ENCODE data around the gene PCDHB1. TPM values are rescaled to one million over a fixed set of nuclear protein-coding genes. Genes with fewer than 3 reads are reported as not detected.

Gene PCDHB1
- total and polyA plus RNA-seq, 2 experiments from 2014 or later = not detected

- in situ Hi-C loops (cut with MboI) = no loop called here
- Histone ChIP-seq H3K9ac (no peak overlapping the region), H3K4me1 (ENCODE audit: insufficient read depth) (no peaks in the 10 kb centered on the region), H3K4me3 (no peak overlapping the region), H3K9me3 (ENCODE audit: low read depth) (no peaks in the 10 kb centered on the region), H3K4me2 (ENCODE audit: unreplicated experiment) (no peak overlapping the region), H3K27ac (no peak overlapping the region), H3K27me3 (replicated peaks; ENCODE audit: insufficient read depth) (no peaks in the 10 kb centered on the region), H3K79me2 (ENCODE audit: insufficient read depth) (no peaks in the 10 kb centered on the region), H3F3A (ENCODE audit: insufficient read depth) (0 out of 2 replicates have a peak, but pooled peaks cover 14% of the 10 kb centered on the region), H3K36me3 (ENCODE audit: low read depth) (no peaks in the 10 kb centered on the region), H2AFZ (no peak overlapping the region), H4K20me1 (ENCODE audit: insufficient read depth) (no peaks in the 10 kb centered on the region), H3K9me2 (ENCODE audit: insufficient read depth) (no peaks in the 10 kb centered on the region)
- no peak for TF ChIP-seq EZH2phosphoT487 (IDR thresholded peaks at IDR 0.05; ENCODE audit: insufficient read depth, low read depth)
- no peak for TF ChIP-seq EZH2 (IDR thresholded peaks at IDR 0.05; ENCODE audit: insufficient read depth, poor library complexity, severe bottlenecking)
- no peak for DNase-seq
- WGBS, 2 experiments (ENCODE audit: low coverage in 1 of 2, low lambda C conversion rate in 2 of 2, missing lambda C conversion rate in 2 of 2) = 0 to 3% methylated on average over 1 of the region's 1 CpG
These were observed 8.6 kb upstream of the PCDHB1 start for GRCh38 chr5:141042555-141042954.

GRCh38 chr5:141051521-141051866 lies 320 bp downstream of the PCDHB1 start:
- Histone ChIP-seq H3K4me2 (ENCODE audit: unreplicated experiment) (no peak overlapping the region), H3K9ac (no peak overlapping the region), H3K9me2 (ENCODE audit: insufficient read depth) (no peaks in the 10 kb centered on the region), H3K4me1 (ENCODE audit: insufficient read depth) (no peaks in the 10 kb centered on the region), H3K4me3 (no peak overlapping the region), H3K27me3 (replicated peaks; ENCODE audit: insufficient read depth) (no peaks in the 10 kb centered on the region), H3K36me3 (ENCODE audit: low read depth) (no peaks in the 10 kb centered on the region), H3K79me2 (ENCODE audit: insufficient read depth) (no peaks in the 10 kb centered on the region), H3K9me3 (ENCODE audit: low read depth) (no peaks in the 10 kb centered on the region), H3K27ac (no peak overlapping the region), H3F3A (ENCODE audit: insufficient read depth) (no peaks in the 10 kb centered on the region), H4K20me1 (ENCODE audit: insufficient read depth) (no peaks in the 10 kb centered on the region), H2AFZ (no peak overlapping the region)
- 13 to 14% methylated on average over 19 of the region's 19 CpGs for WGBS, 2 experiments (ENCODE audit: low coverage in 1 of 2, low lambda C conversion rate in 2 of 2, missing lambda C conversion rate in 2 of 2)
- no peak for DNase-seq
- in situ Hi-C loops (cut with MboI) = no loop called here
- TF ChIP-seq EZH2phosphoT487 (IDR thresholded peaks at IDR 0.05; ENCODE audit: insufficient read depth, low read depth) (no peak), EZH2 (IDR thresholded peaks at IDR 0.05; ENCODE audit: insufficient read depth, poor library complexity, severe bottlenecking) (no peak)

DNA sequence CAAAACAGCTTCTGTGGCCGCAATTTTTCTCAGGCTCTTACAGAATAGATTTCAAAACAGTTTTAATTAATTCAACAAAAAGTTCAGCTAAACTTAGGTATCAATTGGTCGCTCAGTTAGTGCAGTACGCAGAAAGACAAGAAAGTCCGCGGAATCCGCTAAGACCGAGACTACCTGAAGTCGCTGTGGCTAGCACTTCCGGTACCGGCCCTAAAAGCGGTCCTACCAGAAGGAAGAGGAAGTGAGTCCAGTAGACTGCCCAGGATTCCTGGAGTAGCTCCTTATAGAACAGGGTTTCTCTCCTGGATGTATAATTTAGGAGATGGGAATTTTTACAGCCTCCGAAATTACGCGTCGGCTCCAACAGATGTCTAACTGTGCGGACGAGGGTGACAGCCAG lies 26.7 kb downstream of the PCDHB1 start:
- no peaks in the 10 kb centered on the region for H4K20me1 ChIP-seq (ENCODE audit: insufficient read depth)
- H3K9me3 ChIP-seq (ENCODE audit: low read depth) = no peaks in the 10 kb centered on the region
- no peak overlapping the region for H2AFZ ChIP-seq
- H3K9ac ChIP-seq = no peak overlapping the region
- DNase-seq = no peak
- no peak overlapping the region for H3K4me2 ChIP-seq (ENCODE audit: unreplicated experiment)
- 59 to 64% methylated on average over 17 of the region's 17 CpGs for WGBS, 2 experiments (ENCODE audit: low coverage in 1 of 2, low lambda C conversion rate in 2 of 2, missing lambda C conversion rate in 2 of 2)
- H3K4me1 ChIP-seq (ENCODE audit: insufficient read depth) = no peaks in the 10 kb centered on the region
- H3F3A ChIP-seq (ENCODE audit: insufficient read depth) = no peaks in the 10 kb centered on the region
- peaks cover 5% of the 10 kb centered on the region; the same call in 1 of the 2 replicates for H3K27me3 ChIP-seq (replicated peaks; ENCODE audit: insufficient read depth)
- no peak overlapping the region for H3K4me3 ChIP-seq
- H3K36me3 ChIP-seq (ENCODE audit: low read depth) = no peaks in the 10 kb centered on the region
- H3K79me2 ChIP-seq (ENCODE audit: insufficient read depth) = no peaks in the 10 kb centered on the region
- TF ChIP-seq EZH2phosphoT487 (IDR thresholded peaks at IDR 0.05; ENCODE audit: insufficient read depth, low read depth) = no peak
- H3K9me2 ChIP-seq (ENCODE audit: insufficient read depth) = no peaks in the 10 kb centered on the region
- H3K27ac ChIP-seq = no peak overlapping the region
- in situ Hi-C loops (cut with MboI) = no loop called here

DNA sequence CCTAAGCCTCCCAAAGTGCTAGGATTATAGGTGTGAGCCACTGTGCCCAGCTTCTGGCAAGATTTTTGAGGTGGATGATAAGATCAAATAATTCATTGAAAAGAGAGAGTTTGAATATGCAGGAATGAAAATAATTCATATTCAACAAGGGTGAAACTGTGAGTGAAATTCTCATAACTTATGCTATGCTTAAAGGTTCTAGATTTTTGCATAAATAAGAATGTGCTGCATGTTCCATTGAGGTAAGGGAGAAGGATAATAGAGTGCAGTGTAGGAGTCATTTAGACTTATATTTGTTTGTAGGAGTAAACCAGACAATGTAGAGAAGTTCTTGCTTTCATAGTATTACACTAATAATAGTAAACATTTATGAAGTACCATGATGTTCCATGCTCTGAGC lies 31.1 kb downstream of the PCDHB1 start:
- Histone ChIP-seq H3K36me3 (ENCODE audit: low read depth) (no peaks in the 10 kb centered on the region), H2AFZ (no peak overlapping the region), H3K27ac (no peak overlapping the region), H3K9me2 (ENCODE audit: insufficient read depth) (no peaks in the 10 kb centered on the region), H3K4me2 (ENCODE audit: unreplicated experiment) (no peak overlapping the region), H3K4me3 (no peak overlapping the region), H3K9ac (no peak overlapping the region), H3K4me1 (ENCODE audit: insufficient read depth) (peaks cover 6% of the 10 kb centered on the region; the same call in 1 of the 2 replicates), H3K9me3 (ENCODE audit: low read depth) (no peaks in the 10 kb centered on the region), H3K27me3 (replicated peaks; ENCODE audit: insufficient read depth) (peaks cover 5% of the 10 kb centered on the region; the same call in 1 of the 2 replicates), H3F3A (ENCODE audit: insufficient read depth) (no peaks in the 10 kb centered on the region), H3K79me2 (ENCODE audit: insufficient read depth) (no peaks in the 10 kb centered on the region), H4K20me1 (ENCODE audit: insufficient read depth) (no peaks in the 10 kb centered on the region)
- no peak for DNase-seq
- in situ Hi-C loops (cut with MboI) = no loop called here
- TF ChIP-seq EZH2 (IDR thresholded peaks at IDR 0.05; ENCODE audit: insufficient read depth, poor library complexity, severe bottlenecking) = no peak
- TF ChIP-seq EZH2phosphoT487 (IDR thresholded peaks at IDR 0.05; ENCODE audit: insufficient read depth, low read depth) = no peak

DNA sequence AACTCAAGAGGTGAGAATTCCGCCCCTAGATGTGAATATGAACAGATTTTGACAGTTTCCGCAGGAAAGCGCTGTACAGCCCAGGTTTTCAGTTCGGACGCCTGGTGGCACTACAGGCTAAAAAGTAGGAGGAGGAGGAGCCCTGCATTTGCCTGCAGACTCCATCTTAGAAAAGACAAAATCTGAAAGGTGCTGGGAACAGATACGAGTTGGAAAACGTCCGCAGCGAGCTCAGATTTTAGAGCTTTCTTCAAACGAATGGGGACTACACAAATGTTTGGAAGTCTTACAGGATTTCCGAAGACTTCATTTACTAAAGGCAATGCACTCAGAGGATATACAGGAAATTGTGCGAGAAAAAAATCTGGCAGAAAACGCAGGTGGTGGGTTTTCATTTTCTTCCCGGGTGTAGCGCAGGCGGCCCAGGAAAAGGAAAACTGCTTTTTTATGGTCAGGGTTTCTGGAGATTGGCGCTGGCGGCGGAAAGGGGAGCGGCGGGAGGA lies 33.4 kb downstream of the PCDHB1 start:
- 10 to 11% methylated on average over 21 of the region's 21 CpGs for WGBS, 2 experiments (ENCODE audit: low coverage in 1 of 2, low lambda C conversion rate in 2 of 2, missing lambda C conversion rate in 2 of 2)
- peak overlapping the region; percentile 83 for H3K4me3 ChIP-seq
- peak overlapping the region; percentile 77 for H3K9ac ChIP-seq
- no peaks in the 10 kb centered on the region; the same call in 1 of the 2 replicates for H3K27me3 ChIP-seq (replicated peaks; ENCODE audit: insufficient read depth)
- H4K20me1 ChIP-seq (ENCODE audit: insufficient read depth) = no peaks in the 10 kb centered on the region
- H2AFZ ChIP-seq = peak overlapping the region; percentile 98
- peak overlapping the region; percentile 51 for H3K27ac ChIP-seq
- H3K4me1 ChIP-seq (ENCODE audit: insufficient read depth) = peaks cover 6% of the 10 kb centered on the region; the same call in 1 of the 2 replicates
- H3K9me3 ChIP-seq (ENCODE audit: low read depth) = no peaks in the 10 kb centered on the region
- no peaks in the 10 kb centered on the region for H3F3A ChIP-seq (ENCODE audit: insufficient read depth)
- peak; percentile 85 for DNase-seq
- H3K4me2 ChIP-seq (ENCODE audit: unreplicated experiment) = peak overlapping the region; percentile 83
- in situ Hi-C loops (cut with MboI) = no loop called here
- H3K36me3 ChIP-seq (ENCODE audit: low read depth) = no peaks in the 10 kb centered on the region
- H3K79me2 ChIP-seq (ENCODE audit: insufficient read depth) = no peaks in the 10 kb centered on the region
- no peak for TF ChIP-seq EZH2phosphoT487 (IDR thresholded peaks at IDR 0.05; ENCODE audit: insufficient read depth, low read depth)
- no peak for TF ChIP-seq EZH2 (IDR thresholded peaks at IDR 0.05; ENCODE audit: insufficient read depth, poor library complexity, severe bottlenecking)
- H3K9me2 ChIP-seq (ENCODE audit: insufficient read depth) = no peaks in the 10 kb centered on the region

Measured in GM23248 (cell line).